Stimulated activated CD4-positive, alpha-beta T cell treated with anti-CD3 and anti-CD28 coated beads, Interleukin-4, amount 100 ng/mL, for 1 hour (primary cell): ENCODE results near the gene PYHIN1.

Experiments used
- DNase-seq: peaks from one replicate; pipeline ENCODE4 v3.0.0-alpha.2; 2020

Gene PYHIN1

DNA sequence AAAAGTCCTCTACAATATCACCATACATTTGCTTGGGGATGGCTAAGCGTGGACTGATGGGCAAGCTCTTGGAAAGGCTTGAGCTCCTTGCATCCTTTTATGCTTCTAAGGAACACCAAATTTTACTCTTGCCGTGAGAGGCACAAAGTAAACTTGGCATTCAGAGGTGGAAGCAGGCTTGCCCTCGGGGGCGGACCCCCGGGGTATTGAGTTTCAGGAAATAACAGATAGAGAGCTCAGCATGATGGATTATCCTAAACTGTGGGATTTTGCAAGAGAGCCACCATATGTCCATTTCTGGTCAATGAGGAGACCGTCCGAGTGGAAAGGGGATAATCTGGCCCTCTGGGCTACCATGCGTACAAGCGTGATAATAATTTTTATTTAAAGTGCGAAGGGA, 92.4 kb downstream of the PYHIN1 start:
- DNase-seq = no peak

DNA sequence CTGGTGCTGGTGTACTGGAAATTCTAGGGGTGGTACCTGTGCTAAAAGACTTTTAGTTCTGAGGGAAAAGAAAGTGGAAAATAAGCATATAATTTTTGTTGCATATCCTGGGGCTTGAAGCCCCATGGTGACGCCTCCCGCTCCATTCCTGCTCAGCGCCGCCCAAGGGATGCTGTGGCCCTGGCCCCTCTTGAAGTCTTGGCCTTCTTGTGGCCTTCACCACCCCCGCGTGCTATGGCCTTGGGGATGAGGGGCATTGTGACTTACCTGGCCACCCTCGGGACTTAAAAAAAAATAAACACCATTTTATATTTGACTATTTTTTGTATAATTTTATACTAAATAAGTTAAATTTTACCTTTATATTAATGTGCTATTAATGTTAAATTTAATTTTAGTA, 93.7 kb downstream of the PYHIN1 start:
- DNase-seq = no peak
